Measurements from ENCODE around the gene GPC4.

GPC4 gene

GRCh38 chrX:133321451-133321850 lies 93.8 kb downstream of the GPC4 start:
- no peak for TF ChIP-seq GATA3 (IDR thresholded peaks at IDR 0.05; ENCODE audit: low read depth, low read length)
- TF ChIP-seq GATA2 (IDR thresholded peaks at IDR 0.05; ENCODE audit: low read depth, low read length), result no peak

GRCh38 chrX:133314281-133314680 lies 101.0 kb downstream of the GPC4 start:
- TF ChIP-seq GATA3 (IDR thresholded peaks at IDR 0.05; ENCODE audit: low read depth, low read length) (no peak), GATA2 (IDR thresholded peaks at IDR 0.05; ENCODE audit: low read depth, low read length) (no peak)

GRCh38 chrX:133308499-133308897 lies 106.8 kb downstream of the GPC4 start:
- TF ChIP-seq GATA3 (IDR thresholded peaks at IDR 0.05; ENCODE audit: low read depth, low read length), result no peak
- TF ChIP-seq GATA2 (IDR thresholded peaks at IDR 0.05; ENCODE audit: low read depth, low read length), result no peak

GRCh38 chrX:133307637-133308498 lies 107.4 kb downstream of the GPC4 start:
- TF ChIP-seq GATA3 (IDR thresholded peaks at IDR 0.05; ENCODE audit: low read depth, low read length) (no peak), GATA2 (IDR thresholded peaks at IDR 0.05; ENCODE audit: low read depth, low read length) (no peak)

GRCh38 chrX:133307094-133307493 lies 108.2 kb downstream of the GPC4 start:
- no peak for TF ChIP-seq GATA2 (IDR thresholded peaks at IDR 0.05; ENCODE audit: low read depth, low read length)

- TF ChIP-seq GATA2 (IDR thresholded peaks at IDR 0.05; ENCODE audit: low read depth, low read length) (no peak), GATA3 (IDR thresholded peaks at IDR 0.05; ENCODE audit: low read depth, low read length) (no peak)
Measured at GRCh38 chrX:133306316-133306715, 109.0 kb downstream of the GPC4 start.

GRCh38 chrX:133305348-133305747 lies 109.9 kb downstream of the GPC4 start:
- TF ChIP-seq GATA2 (IDR thresholded peaks at IDR 0.05; ENCODE audit: low read depth, low read length) (no peak), GATA3 (IDR thresholded peaks at IDR 0.05; ENCODE audit: low read depth, low read length) (no peak)

GRCh38 chrX:133302775-133303445 lies 112.4 kb downstream of the GPC4 start:
- TF ChIP-seq GATA2 (IDR thresholded peaks at IDR 0.05; ENCODE audit: low read depth, low read length), result no peak
- no peak for TF ChIP-seq GATA3 (IDR thresholded peaks at IDR 0.05; ENCODE audit: low read depth, low read length)

- TF ChIP-seq GATA2 (IDR thresholded peaks at IDR 0.05; ENCODE audit: low read depth, low read length) (no peak), GATA3 (IDR thresholded peaks at IDR 0.05; ENCODE audit: low read depth, low read length) (no peak)
Measured at GRCh38 chrX:133300591-133300990, 114.7 kb downstream of the GPC4 start.

- TF ChIP-seq GATA3 (IDR thresholded peaks at IDR 0.05; ENCODE audit: low read depth, low read length), result no peak
- TF ChIP-seq GATA2 (IDR thresholded peaks at IDR 0.05; ENCODE audit: low read depth, low read length), result no peak
Measured at GRCh38 chrX:133297284-133297683, 118.0 kb downstream of the GPC4 start.

- TF ChIP-seq GATA3 (IDR thresholded peaks at IDR 0.05; ENCODE audit: low read depth, low read length), result no peak
- no peak for TF ChIP-seq GATA2 (IDR thresholded peaks at IDR 0.05; ENCODE audit: low read depth, low read length)
Measured at GRCh38 chrX:133294126-133294525, 121.2 kb downstream of the GPC4 start.

GRCh38 chrX:133290076-133290475 lies 125.2 kb downstream of the GPC4 start:
- TF ChIP-seq GATA2 (IDR thresholded peaks at IDR 0.05; ENCODE audit: low read depth, low read length), result no peak
- TF ChIP-seq GATA3 (IDR thresholded peaks at IDR 0.05; ENCODE audit: low read depth, low read length), result no peak

GRCh38 chrX:133287860-133288259 lies 127.4 kb downstream of the GPC4 start:
- no peak for TF ChIP-seq GATA3 (IDR thresholded peaks at IDR 0.05; ENCODE audit: low read depth, low read length)
- no peak for TF ChIP-seq GATA2 (IDR thresholded peaks at IDR 0.05; ENCODE audit: low read depth, low read length)

GRCh38 chrX:133285341-133285740 lies 129.9 kb downstream of the GPC4 start:
- TF ChIP-seq GATA2 (IDR thresholded peaks at IDR 0.05; ENCODE audit: low read depth, low read length) (no peak), GATA3 (IDR thresholded peaks at IDR 0.05; ENCODE audit: low read depth, low read length) (no peak)

- TF ChIP-seq GATA3 (IDR thresholded peaks at IDR 0.05; ENCODE audit: low read depth, low read length) (no peak), GATA2 (IDR thresholded peaks at IDR 0.05; ENCODE audit: low read depth, low read length) (no peak)
Measured at GRCh38 chrX:133273180-133273579, 142.1 kb downstream of the GPC4 start.

Measured in SH-SY5Y (cell line).